K562 (cell line): Measurements from ENCODE around the gene STAT6. TPM values are rescaled to one million over a fixed set of nuclear protein-coding genes. Genes with fewer than 3 reads are reported as not detected.

Experiments used
- ADNP ChIP-seq: fragments of 200-800 bp; sonication (Bioruptor generic); IDR thresholded peaks from 2 replicates; pipeline ENCODE4 v1.6.1; 2016; ENCODE audit warnings: missing genetic modification characterization, missing compliant biosample characterization
- ARID1B ChIP-seq: fragments of 450-650 bp; IDR thresholded peaks from 2 replicates; pipeline ENCODE4 v1.6.1; 2016; ENCODE audit warnings: antibody characterized with exemption, mild to moderate bottlenecking, inconsistent platforms
- ATF7 ChIP-seq: fragments of 450-650 bp; IDR thresholded peaks from 2 replicates; pipeline ENCODE4 v1.7.1; 2014; ENCODE audit warnings: mild to moderate bottlenecking, moderate library complexity
- ETV1 ChIP-seq: fragments of 450-650 bp; conservative IDR thresholded peaks from 2 replicates; pipeline ENCODE4 v1.6.1; 2016; ENCODE audit warnings: missing genetic modification characterization, control low read depth, low read depth, missing compliant biosample characterization
- ETV5 ChIP-seq: sonication (generic); formaldehyde crosslinking; IDR thresholded peaks from 2 replicates; pipeline ENCODE4 v1.4.0; 2020; ENCODE audit warnings: low read depth, mild to moderate bottlenecking, missing genetic modification reagents
- HEY1 ChIP-seq: fragments of 250-450 bp; sonication (Bioruptor Pico); IDR thresholded peaks from 2 replicates; pipeline ENCODE4 v1.5.0; 2020; ENCODE audit warnings: mild to moderate bottlenecking, moderate library complexity, borderline replicate concordance
- NR2C1 ChIP-seq, 2 experiments: fragments of 450-650 bp; IDR thresholded peaks; 2 replicates each; pipeline ENCODE4 v1.6.1; 2017; ENCODE audit warnings: mild to moderate bottlenecking in 2 of 2, antibody characterized with exemption in 1 of 2, inconsistent platforms in 1 of 2, missing compliant biosample characterization in 1 of 2, missing genetic modification characterization in 1 of 2
- PTBP1 ChIP-seq: fragments of 200-400 bp; formaldehyde crosslinking; IDR thresholded peaks from 2 replicates; pipeline ENCODE4 v1.6.1; 2017; ENCODE audit warnings: low read depth, low read length
- SIRT6 ChIP-seq: IDR thresholded peaks from one replicate; pipeline ENCODE4 v1.6.1; 2012; ENCODE audit warnings: low read depth, mild to moderate bottlenecking, control low read depth, inconsistent platforms, low read length, moderate library complexity
- SP1 ChIP-seq: sonication (generic); formaldehyde crosslinking; IDR thresholded peaks from 2 replicates; pipeline ENCODE4 v1.8.1; 2022; ENCODE audit warnings: mild to moderate bottlenecking, missing genetic modification reagents
- THRAP3 ChIP-seq: fragments of 450-650 bp; IDR thresholded peaks from 2 replicates; pipeline ENCODE4 v1.6.1; 2016; ENCODE audit warnings: mild to moderate bottlenecking, inconsistent platforms, borderline replicate concordance
- U2AF2 ChIP-seq: fragments of 200-400 bp; formaldehyde crosslinking; optimal IDR thresholded peaks from 2 replicates; pipeline ENCODE3; 2017; ENCODE audit warnings: low read depth, mild to moderate bottlenecking, low read length
- ZNF830 ChIP-seq: fragments of 250-450 bp; sonication (Bioruptor Pico); IDR thresholded peaks from 2 replicates; pipeline ENCODE4 v1.5.0; 2021; ENCODE audit warnings: mild to moderate bottlenecking
- polyA plus RNA-seq, 8 experiments: library from polyadenylated mRNA; depleted of rRNA in 4 of 8; stranded (reverse) in 5 of 8; unstranded in 3 of 8; fragments of >200 nt; fragmentation: Nextera tagmentation in 2 of 8; fragmentation: Illumina TruSeq in 1 of 8; extraction: Ambion mirVana in 2 of 8; extraction: Trizol in 1 of 8; gene quantifications; 2 replicates each; pipeline versions ENCODE4 v1.2.1 to v1.2.3, GENCODE V29; 2011 to 2014; ENCODE audit warnings: inconsistent platforms in 1 of 8, missing spikeins in 1 of 8
- total RNA-seq, 7 experiments: library from RNA; depleted of rRNA in 6 of 7; stranded (reverse); fragments of >200 nt in 6 of 7; fragmentation: Illumina TruSeq in 2 of 7; extraction: Trizol in 2 of 7; gene quantifications; 2 replicates each; pipeline versions ENCODE4 v1.2.1 to v1.2.3, GENCODE V29; 2011 to 2021; ENCODE audit warnings: low replicate concordance in 1 of 7
- TF ChIP-seq, protein P1 (sequence below), 2 experiments: IDR thresholded peaks; 2 replicates each; pipeline ENCODE4 v1.6.1; 2012; ENCODE audit warnings: improper control_type of control experiment in 2 of 2, low read depth in 2 of 2, low read length in 2 of 2, borderline replicate concordance in 1 of 2
- TF ChIP-seq, protein P2 (sequence below): fragments of 450-650 bp; formaldehyde crosslinking; IDR thresholded peaks from 2 replicates; pipeline ENCODE4 v1.4.0; 2020; ENCODE audit warnings: mild to moderate bottlenecking, moderate library complexity
- TF ChIP-seq, protein P3 (sequence below): fragments of 450-650 bp; formaldehyde crosslinking; IDR thresholded peaks from 2 replicates; pipeline ENCODE4 v1.4.0; 2020; ENCODE audit warnings: mild to moderate bottlenecking, moderate library complexity

Gene STAT6
- total and polyA plus RNA-seq, 9 of the 15 experiments (the other 6 are each of a cell fraction or from before 2014, with no cell fraction given), result 2.4 to 49.5 (median 26.5) TPM

DNA sequence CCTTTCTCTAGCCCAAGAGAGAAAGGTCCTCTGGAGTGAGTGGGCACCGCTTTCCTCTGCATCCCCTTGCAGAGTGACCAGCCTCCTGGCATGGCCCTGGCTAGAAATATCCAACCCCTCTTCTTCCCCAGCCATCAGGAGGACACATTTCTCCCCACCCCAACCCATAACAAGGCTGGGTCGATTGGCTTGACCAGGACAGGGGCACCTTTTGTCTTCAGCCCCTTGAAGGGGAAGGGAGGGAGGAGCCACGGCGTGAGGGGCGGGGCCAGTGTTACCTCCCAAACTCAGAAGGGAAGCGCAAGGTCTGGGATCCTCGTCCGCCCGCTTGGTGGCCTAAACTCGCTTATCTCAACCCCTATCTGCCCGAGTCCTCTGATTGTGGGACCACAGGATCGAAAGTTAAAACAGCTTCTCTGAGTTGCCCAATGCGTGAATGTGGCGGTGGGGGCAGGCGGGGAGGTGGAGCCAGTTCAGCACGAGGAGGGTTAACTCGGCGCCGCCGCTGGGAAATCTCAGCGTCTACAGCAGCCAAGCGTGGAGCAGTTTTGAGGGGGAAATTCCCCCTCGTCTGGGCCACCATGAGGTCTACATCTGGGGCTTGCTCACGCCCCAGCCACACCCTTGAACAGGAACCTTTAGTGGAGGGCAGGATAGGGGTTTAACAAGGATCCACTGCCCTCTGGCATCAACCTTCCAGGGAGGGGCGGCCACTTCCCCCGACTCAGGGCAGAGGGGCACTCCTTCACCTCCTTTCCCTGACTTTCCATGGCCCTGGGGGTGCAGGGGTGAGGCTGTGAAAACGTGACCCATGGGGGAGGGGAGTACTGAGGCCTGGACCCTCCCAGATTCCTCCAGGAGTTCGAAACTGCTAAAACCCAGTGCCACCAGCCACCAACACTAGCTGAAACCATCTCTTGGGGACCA lies 795 bp downstream of the STAT6 start (continued):
- TF ChIP-seq, protein P1, sequence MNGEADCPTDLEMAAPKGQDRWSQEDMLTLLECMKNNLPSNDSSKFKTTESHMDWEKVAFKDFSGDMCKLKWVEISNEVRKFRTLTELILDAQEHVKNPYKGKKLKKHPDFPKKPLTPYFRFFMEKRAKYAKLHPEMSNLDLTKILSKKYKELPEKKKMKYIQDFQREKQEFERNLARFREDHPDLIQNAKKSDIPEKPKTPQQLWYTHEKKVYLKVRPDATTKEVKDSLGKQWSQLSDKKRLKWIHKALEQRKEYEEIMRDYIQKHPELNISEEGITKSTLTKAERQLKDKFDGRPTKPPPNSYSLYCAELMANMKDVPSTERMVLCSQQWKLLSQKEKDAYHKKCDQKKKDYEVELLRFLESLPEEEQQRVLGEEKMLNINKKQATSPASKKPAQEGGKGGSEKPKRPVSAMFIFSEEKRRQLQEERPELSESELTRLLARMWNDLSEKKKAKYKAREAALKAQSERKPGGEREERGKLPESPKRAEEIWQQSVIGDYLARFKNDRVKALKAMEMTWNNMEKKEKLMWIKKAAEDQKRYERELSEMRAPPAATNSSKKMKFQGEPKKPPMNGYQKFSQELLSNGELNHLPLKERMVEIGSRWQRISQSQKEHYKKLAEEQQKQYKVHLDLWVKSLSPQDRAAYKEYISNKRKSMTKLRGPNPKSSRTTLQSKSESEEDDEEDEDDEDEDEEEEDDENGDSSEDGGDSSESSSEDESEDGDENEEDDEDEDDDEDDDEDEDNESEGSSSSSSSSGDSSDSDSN (IDR thresholded peaks at IDR 0.05; ENCODE audit: borderline replicate concordance in 1 of 2, low read depth in 2 of 2, low read length in 2 of 2), result no peak
- TF ChIP-seq SIRT6 (no peak), ETV5 (CRISPR knock-in tag) (no peak), SP1 (CRISPR knock-in tag) (peak; percentile 52; the same call in 1 of the 2 replicates), ARID1B (0 out of 2 replicates have a peak, but pooled peaks have one; percentile 37), PTBP1 (no peak), ADNP (no peak), U2AF2 (no peak), NR2C1 (IDR thresholded peaks at IDR 0.05) (no peak), NR2C1 (tag; IDR thresholded peaks at IDR 0.05) (0 out of 2 replicates have a peak, but pooled peaks have one; percentile 35), HEY1 (CRISPR knock-in tag) (no peak), ZNF830 (CRISPR knock-in tag) (no peak), ETV1 (no peak), THRAP3 (no peak), ATF7 (no peak)
- TF ChIP-seq, protein P2, sequence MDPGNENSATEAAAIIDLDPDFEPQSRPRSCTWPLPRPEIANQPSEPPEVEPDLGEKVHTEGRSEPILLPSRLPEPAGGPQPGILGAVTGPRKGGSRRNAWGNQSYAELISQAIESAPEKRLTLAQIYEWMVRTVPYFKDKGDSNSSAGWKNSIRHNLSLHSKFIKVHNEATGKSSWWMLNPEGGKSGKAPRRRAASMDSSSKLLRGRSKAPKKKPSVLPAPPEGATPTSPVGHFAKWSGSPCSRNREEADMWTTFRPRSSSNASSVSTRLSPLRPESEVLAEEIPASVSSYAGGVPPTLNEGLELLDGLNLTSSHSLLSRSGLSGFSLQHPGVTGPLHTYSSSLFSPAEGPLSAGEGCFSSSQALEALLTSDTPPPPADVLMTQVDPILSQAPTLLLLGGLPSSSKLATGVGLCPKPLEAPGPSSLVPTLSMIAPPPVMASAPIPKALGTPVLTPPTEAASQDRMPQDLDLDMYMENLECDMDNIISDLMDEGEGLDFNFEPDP, result no peak
- TF ChIP-seq, protein P3, sequence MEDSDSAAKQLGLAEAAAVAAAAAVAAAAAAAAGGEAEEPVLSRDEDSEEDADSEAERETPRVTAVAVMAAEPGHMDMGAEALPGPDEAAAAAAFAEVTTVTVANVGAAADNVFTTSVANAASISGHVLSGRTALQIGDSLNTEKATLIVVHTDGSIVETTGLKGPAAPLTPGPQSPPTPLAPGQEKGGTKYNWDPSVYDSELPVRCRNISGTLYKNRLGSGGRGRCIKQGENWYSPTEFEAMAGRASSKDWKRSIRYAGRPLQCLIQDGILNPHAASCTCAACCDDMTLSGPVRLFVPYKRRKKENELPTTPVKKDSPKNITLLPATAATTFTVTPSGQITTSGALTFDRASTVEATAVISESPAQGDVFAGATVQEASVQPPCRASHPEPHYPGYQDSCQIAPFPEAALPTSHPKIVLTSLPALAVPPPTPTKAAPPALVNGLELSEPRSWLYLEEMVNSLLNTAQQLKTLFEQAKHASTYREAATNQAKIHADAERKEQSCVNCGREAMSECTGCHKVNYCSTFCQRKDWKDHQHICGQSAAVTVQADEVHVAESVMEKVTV (CRISPR knock-in tag), result no peak
